Spinal cord (tissue), 10 donors: ENCODE results near the gene LAMB2. TPM values are rescaled to one million over a fixed set of nuclear protein-coding genes. Genes with fewer than 3 reads are reported as not detected.

Experiments
- DNase-seq, 6 donors: peaks; one replicate each; pipeline versions ENCODE4 v3.0.0 to v3.0.0-alpha.2; 2013 to 2015; ENCODE audit warnings: low spot score in 6 of 6, low read depth in 4 of 6
- H3K27ac ChIP-seq: one replicate; pipeline ENCODE4 v1.5.1; 2013; ENCODE audit warnings: low read depth, low read length, control low read depth
- H3K27me3 ChIP-seq: one replicate; pipeline ENCODE4 v1.6.1; 2013; ENCODE audit warnings: low read length; ENCODE audit not compliant: control insufficient read depth, insufficient read depth
- H3K36me3 ChIP-seq: one replicate; pipeline ENCODE4 v1.6.1; 2013; ENCODE audit warnings: low read length; ENCODE audit not compliant: control insufficient read depth, insufficient read depth
- H3K4me1 ChIP-seq: one replicate; pipeline ENCODE4 v1.6.1; 2013; ENCODE audit warnings: low read length; ENCODE audit not compliant: control insufficient read depth, insufficient read depth
- H3K4me3 ChIP-seq: one replicate; pipeline ENCODE4 v1.5.1; 2013; ENCODE audit warnings: low read depth, low read length, control low read depth
- H3K9me3 ChIP-seq: one replicate; pipeline ENCODE4 v1.6.1; 2013; ENCODE audit warnings: low read length; ENCODE audit not compliant: control insufficient read depth, insufficient read depth
- WGBS: methylation state at CpG from one replicate; pipeline ENCODE4 v1.1.5; 2013; ENCODE audit warnings: missing lambda C conversion rate; ENCODE audit not compliant: insufficient coverage; 5-methylcytosine and 5-hydroxymethylcytosine counted together
- polyA plus RNA-seq, 2 donors: library from polyadenylated mRNA; unstranded; fragments of 120-200 nt; gene quantifications; one replicate each; pipeline ENCODE4 v1.2.1, GENCODE V29; 2013; ENCODE audit not compliant: insufficient read length in 2 of 2
- total RNA-seq, 2 donors: library from RNA; depleted of rRNA in 1 of 2; stranded (reverse); fragments of 120-200 nt in 1 of 2; fragments of >200 nt in 1 of 2; gene quantifications; one replicate each; pipeline versions ENCODE4 v1.2.3 to v1.2.4, GENCODE V29; 2013 to 2014
- donor health status: healthy.

LAMB2 gene
- total and polyA plus RNA-seq, 4 donors = 160 to 536 (median 223) TPM

- Histone ChIP-seq H3K36me3 (peaks cover 28% of the 10 kb centered on the region), H3K4me3 (no peak overlapping the region), H3K4me1 (peaks cover 19% of the 10 kb centered on the region), H3K9me3 (no peaks in the 10 kb centered on the region), H3K27ac (no peak overlapping the region), H3K27me3 (no peaks in the 10 kb centered on the region)
- peak in 1 of 6 donors; percentile 3 for DNase-seq
- WGBS = 97% methylated on average over 2 of the region's 3 CpGs
These were observed 29.1 kb upstream of the LAMB2 start for GRCh38 chr3:49161808-49162530.

- peak in 1 of 6 donors; percentile 0 for DNase-seq
- Histone ChIP-seq H3K9me3 (no peaks in the 10 kb centered on the region), H3K4me1 (peaks cover 12% of the 10 kb centered on the region), H3K4me3 (no peak overlapping the region), H3K36me3 (peaks cover 28% of the 10 kb centered on the region), H3K27me3 (no peaks in the 10 kb centered on the region), H3K27ac (no peak overlapping the region)
- WGBS = no CpG with 5 or more reads among the region's 2 CpGs
These were observed 28.3 kb upstream of the LAMB2 start for GRCh38 chr3:49161197-49161596.

GRCh38 chr3:49158792-49159191 lies 25.9 kb upstream of the LAMB2 start:
- Histone ChIP-seq H3K27ac (no peak overlapping the region), H3K9me3 (no peaks in the 10 kb centered on the region), H3K27me3 (no peaks in the 10 kb centered on the region), H3K4me3 (no peak overlapping the region), H3K36me3 (peaks cover 25% of the 10 kb centered on the region), H3K4me1 (no peaks in the 10 kb centered on the region)
- WGBS = 60% methylated on average over 2 of the region's 2 CpGs
- no peak for DNase-seq

GRCh38 chr3:49158103-49158709 lies 25.4 kb upstream of the LAMB2 start:
- Histone ChIP-seq H3K9me3 (no peaks in the 10 kb centered on the region), H3K4me3 (no peak overlapping the region), H3K4me1 (no peaks in the 10 kb centered on the region), H3K36me3 (peaks cover 19% of the 10 kb centered on the region), H3K27me3 (no peaks in the 10 kb centered on the region), H3K27ac (no peak overlapping the region)
- peak in 1 of 6 donors; percentile 23 for DNase-seq
- 38% methylated on average over 3 of the region's 5 CpGs for WGBS

- no CpG with 5 or more reads among the region's 1 CpG for WGBS
- DNase-seq = no peak
- Histone ChIP-seq H3K36me3 (peaks cover 12% of the 10 kb centered on the region), H3K9me3 (no peaks in the 10 kb centered on the region), H3K4me3 (no peak overlapping the region), H3K27ac (no peak overlapping the region), H3K27me3 (no peaks in the 10 kb centered on the region), H3K4me1 (no peaks in the 10 kb centered on the region)
These were observed 24.4 kb upstream of the LAMB2 start for GRCh38 chr3:49157289-49157688.

GRCh38 chr3:49153349-49153912 lies 20.6 kb upstream of the LAMB2 start:
- no peak overlapping the region for H3K27ac ChIP-seq
- no peaks in the 10 kb centered on the region for H3K36me3 ChIP-seq
- no peak for DNase-seq
- H3K9me3 ChIP-seq = no peaks in the 10 kb centered on the region
- no peaks in the 10 kb centered on the region for H3K4me1 ChIP-seq
- no peak overlapping the region for H3K4me3 ChIP-seq
- no peaks in the 10 kb centered on the region for H3K27me3 ChIP-seq
- 95% methylated on average over 3 of the region's 3 CpGs for WGBS

- H3K4me1 ChIP-seq = no peaks in the 10 kb centered on the region
- H3K27ac ChIP-seq = no peak overlapping the region
- H3K4me3 ChIP-seq = no peak overlapping the region
- WGBS = 80% methylated on average over 2 of the region's 2 CpGs
- no peaks in the 10 kb centered on the region for H3K36me3 ChIP-seq
- H3K27me3 ChIP-seq = no peaks in the 10 kb centered on the region
- no peak for DNase-seq
- H3K9me3 ChIP-seq = no peaks in the 10 kb centered on the region
These were observed 18.8 kb upstream of the LAMB2 start for GRCh38 chr3:49151610-49152009.

- Histone ChIP-seq H3K9me3 (no peaks in the 10 kb centered on the region), H3K27me3 (no peaks in the 10 kb centered on the region), H3K27ac (no peak overlapping the region), H3K4me3 (no peak overlapping the region), H3K36me3 (no peaks in the 10 kb centered on the region), H3K4me1 (no peaks in the 10 kb centered on the region)
- no peak for DNase-seq
- 90% methylated on average over 3 of the region's 5 CpGs for WGBS
These were observed 15.3 kb upstream of the LAMB2 start for GRCh38 chr3:49148159-49148558.

GRCh38 chr3:49140080-49140479 lies 7.2 kb upstream of the LAMB2 start:
- no peaks in the 10 kb centered on the region for H3K9me3 ChIP-seq
- H3K36me3 ChIP-seq = no peaks in the 10 kb centered on the region
- WGBS = 33% methylated on average over 1 of the region's 3 CpGs
- H3K4me3 ChIP-seq = no peak overlapping the region
- H3K27ac ChIP-seq = no peak overlapping the region
- no peak for DNase-seq
- no peaks in the 10 kb centered on the region for H3K27me3 ChIP-seq
- H3K4me1 ChIP-seq = no peaks in the 10 kb centered on the region

- Histone ChIP-seq H3K4me1 (peaks cover 37% of the 10 kb centered on the region), H3K27ac (no peak overlapping the region), H3K27me3 (no peaks in the 10 kb centered on the region), H3K36me3 (peaks cover 14% of the 10 kb centered on the region), H3K9me3 (no peaks in the 10 kb centered on the region), H3K4me3 (no peak overlapping the region)
- 78% methylated on average over 4 of the region's 4 CpGs for WGBS
- no peak for DNase-seq
These were observed 2.6 kb upstream of the LAMB2 start for GRCh38 chr3:49135499-49135898.
